Mononuclear cell (primary cell): Measurements from ENCODE around the gene TBX18. TPM values are rescaled to one million over a fixed set of nuclear protein-coding genes. Genes with fewer than 3 reads are reported as not detected.

Experiments used
- H3K27me3 ChIP-seq: 2 replicates; pipeline ENCODE4 v1.6.0; 2011; ENCODE audit warnings: low read length, control low read depth; ENCODE audit not compliant: insufficient read depth
- H3K4me1 ChIP-seq: 2 replicates; pipeline ENCODE4 v1.5.1; 2011; ENCODE audit warnings: mild to moderate bottlenecking, low read length, control low read depth; ENCODE audit not compliant: insufficient read depth
- H3K4me3 ChIP-seq: 2 replicates; pipeline ENCODE4 v1.5.1; 2011; ENCODE audit warnings: mild to moderate bottlenecking, low read length, moderate library complexity
- H3K9me3 ChIP-seq: 2 replicates; pipeline ENCODE4 v1.5.1; 2011; ENCODE audit warnings: low read depth, mild to moderate bottlenecking, control low read depth, low read length
- total RNA-seq: library from RNA; depleted of rRNA; stranded (reverse); fragments of >200 nt; gene quantifications from one replicate; pipeline ENCODE4 v1.2.3, GENCODE V29; 2012

Gene TBX18
- total RNA-seq, 1 donor = under 0.01 TPM

GRCh38 chr6:84766799-84767525 lies 2.6 kb upstream of the TBX18 start:
- peaks cover 8% of the 10 kb centered on the region for H3K4me1 ChIP-seq
- no peak overlapping the region for H3K4me3 ChIP-seq
- H3K9me3 ChIP-seq = no peaks in the 10 kb centered on the region
- H3K27me3 ChIP-seq = peaks cover 98% of the 10 kb centered on the region

DNA sequence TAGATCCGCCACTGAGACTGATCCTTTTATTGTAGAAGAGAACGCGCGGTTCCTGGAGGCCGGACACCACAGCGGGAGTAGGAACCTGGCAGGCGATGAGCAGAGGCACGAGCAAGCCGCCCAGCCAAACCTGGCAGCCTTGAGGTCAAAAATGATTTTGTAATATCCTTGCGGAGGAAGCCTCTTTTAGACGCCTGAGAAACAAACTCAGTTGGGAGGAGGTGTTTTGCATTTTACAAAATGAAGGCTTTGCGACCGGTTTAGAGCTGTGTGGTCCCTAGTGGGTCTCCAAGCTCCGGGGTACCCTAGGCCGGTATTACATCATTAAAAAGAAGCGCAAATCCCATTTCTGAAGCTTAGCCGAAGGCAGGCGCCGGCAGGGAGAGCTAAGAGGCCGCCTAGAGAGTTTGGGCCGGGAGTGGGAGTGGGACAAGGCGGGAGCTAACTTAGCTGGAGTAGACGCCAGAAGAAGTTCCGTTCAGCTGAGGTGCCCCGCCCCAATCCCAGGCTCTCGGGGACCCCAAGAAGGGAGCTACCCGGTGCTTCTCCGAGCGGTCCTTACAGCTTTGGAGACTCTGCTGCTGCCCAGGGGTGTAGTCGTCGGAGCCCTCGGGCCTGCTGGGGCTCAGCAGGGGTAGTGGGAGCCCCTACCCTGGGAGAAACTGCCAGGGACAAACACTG lies 1.9 kb upstream of the TBX18 start:
- Histone ChIP-seq H3K4me1 (peaks cover 8% of the 10 kb centered on the region), H3K27me3 (peaks cover 98% of the 10 kb centered on the region), H3K4me3 (no peak overlapping the region), H3K9me3 (no peaks in the 10 kb centered on the region)

GRCh38 chr6:84763886-84764331 lies 489 bp downstream of the TBX18 start:
- no peaks in the 10 kb centered on the region for H3K9me3 ChIP-seq
- peaks cover 8% of the 10 kb centered on the region for H3K4me1 ChIP-seq
- no peak overlapping the region for H3K4me3 ChIP-seq
- peaks cover 94% of the 10 kb centered on the region for H3K27me3 ChIP-seq

DNA sequence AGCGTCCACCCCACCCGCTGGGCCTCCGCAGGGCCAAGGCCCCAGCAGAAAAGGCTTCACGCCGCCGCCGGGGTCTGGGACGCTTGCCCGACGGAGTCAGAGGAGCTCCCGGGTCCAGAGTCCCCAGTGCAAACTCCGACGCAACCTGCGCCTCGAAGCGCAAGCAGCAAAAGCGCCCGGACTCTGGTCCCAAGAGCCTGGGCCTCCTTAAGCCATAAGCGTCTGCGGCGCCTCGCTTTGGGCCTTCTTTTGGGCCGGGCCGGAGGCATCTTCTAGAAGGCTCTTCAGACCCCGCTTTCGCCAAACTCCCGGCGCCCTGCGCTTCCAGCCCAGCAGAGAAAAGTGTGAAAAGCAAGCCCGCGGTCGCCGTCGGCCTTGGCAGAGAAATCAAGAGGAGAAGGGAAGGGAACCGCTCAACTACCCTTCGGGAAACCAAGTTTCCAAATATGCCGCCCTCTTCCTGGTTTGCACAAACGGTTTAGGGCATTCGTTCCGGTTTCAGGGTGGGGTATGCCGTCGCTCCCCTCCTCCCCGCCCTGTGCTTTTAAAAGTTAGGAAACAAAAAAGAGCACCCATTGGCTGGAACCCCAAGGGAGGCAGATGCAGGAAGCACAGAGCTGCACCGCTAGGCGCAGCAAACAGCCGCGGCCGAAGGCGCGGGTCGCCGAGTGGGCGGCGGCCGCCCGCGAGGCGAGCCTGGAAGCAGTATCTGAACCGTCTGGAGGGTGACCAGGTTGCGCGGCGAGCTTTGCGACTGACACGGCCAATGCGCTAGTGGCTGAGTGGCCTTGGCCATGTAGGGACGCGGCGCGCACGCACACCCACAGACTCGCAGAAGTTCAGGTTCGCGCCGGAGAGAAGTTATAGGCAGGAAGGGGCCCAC lies 1.2 kb downstream of the TBX18 start:
- Histone ChIP-seq H3K4me3 (no peak overlapping the region), H3K27me3 (peaks cover 88% of the 10 kb centered on the region), H3K4me1 (peaks cover 8% of the 10 kb centered on the region), H3K9me3 (no peaks in the 10 kb centered on the region)

DNA sequence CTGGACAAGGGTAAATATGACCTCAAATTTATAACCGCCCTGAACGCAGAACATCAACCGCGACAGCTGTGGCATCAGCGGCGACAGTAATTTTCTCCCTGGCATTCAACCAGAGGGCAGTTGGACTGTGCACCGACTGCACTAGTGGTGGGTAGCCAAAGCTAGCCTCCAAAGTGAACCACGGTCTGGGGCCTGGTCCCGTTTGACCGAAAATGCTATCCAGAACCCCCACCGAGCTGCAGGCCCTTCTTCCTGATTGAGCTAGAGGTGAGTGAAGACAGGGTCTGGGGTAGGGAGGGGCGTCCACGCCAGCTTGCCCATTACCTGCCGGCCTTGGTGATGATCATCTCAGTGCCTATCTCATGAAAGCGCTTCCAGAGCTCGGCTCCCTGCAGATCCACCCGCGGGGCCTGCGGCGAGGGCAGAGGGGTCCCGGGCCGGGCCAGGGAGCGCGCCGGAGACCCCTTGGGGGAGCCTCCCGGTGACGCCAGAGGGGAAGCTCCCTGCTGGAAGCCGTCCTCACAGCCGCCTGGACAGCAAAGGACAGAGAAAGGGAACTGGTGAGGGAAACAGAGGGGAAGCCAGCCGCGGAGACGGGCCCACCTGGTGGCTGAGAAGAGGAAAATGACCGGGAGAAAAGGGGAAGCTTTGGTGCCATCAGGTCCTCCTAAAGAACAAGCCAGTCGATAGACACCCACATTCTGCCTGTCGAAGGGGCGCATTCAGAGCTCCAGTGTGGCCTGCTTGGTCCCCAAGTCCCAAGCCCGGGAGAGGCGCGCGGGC lies 2.0 kb downstream of the TBX18 start:
- Histone ChIP-seq H3K27me3 (peaks cover 85% of the 10 kb centered on the region), H3K9me3 (no peaks in the 10 kb centered on the region), H3K4me3 (no peak overlapping the region), H3K4me1 (peaks cover 8% of the 10 kb centered on the region)

GRCh38 chr6:84758486-84758885 lies 5.9 kb downstream of the TBX18 start:
- Histone ChIP-seq H3K4me1 (peaks cover 4% of the 10 kb centered on the region), H3K4me3 (no peak overlapping the region), H3K9me3 (no peaks in the 10 kb centered on the region), H3K27me3 (peaks cover 57% of the 10 kb centered on the region)

DNA sequence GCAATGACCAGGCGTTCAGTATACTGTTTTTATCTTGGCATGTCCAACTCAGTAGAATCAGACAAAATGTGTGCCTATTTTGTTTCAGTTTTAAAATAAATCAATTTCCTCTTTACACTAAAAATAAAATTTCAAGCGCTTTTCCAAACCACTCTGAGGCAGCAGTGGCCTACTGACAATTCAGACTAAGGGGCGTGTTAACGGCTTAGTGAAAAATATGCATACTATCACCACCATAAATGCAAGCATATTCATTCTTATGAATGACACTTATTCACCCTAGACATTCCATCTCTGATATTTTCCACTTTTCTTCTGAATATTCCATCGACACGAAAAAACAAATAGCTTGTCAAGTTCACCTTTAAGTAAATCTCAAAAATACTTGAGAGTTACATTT lies 7.5 kb downstream of the TBX18 start:
- Histone ChIP-seq H3K4me1 (no peaks in the 10 kb centered on the region), H3K27me3 (peaks cover 41% of the 10 kb centered on the region), H3K4me3 (no peak overlapping the region), H3K9me3 (no peaks in the 10 kb centered on the region)

DNA sequence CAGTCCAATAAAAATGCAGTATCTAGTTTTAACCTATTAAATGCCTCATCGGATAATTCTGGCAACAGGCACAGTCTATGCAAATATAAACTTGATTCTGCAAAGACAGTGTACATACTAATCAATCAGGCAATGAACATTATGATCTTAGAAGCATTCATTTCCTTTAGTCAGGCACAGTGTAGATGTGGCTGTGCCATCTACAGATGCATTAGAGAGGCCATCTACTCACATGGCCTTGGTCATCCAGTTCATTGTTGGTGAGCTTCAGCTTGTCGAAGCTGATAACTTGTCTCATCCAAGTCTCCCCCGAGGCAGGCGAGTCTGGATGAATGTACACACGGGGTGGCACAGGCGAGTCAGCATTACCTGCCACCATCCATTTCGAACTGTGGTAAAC lies 7.9 kb downstream of the TBX18 start:
- Histone ChIP-seq H3K9me3 (no peaks in the 10 kb centered on the region), H3K4me3 (no peak overlapping the region), H3K27me3 (peaks cover 37% of the 10 kb centered on the region), H3K4me1 (no peaks in the 10 kb centered on the region)

DNA sequence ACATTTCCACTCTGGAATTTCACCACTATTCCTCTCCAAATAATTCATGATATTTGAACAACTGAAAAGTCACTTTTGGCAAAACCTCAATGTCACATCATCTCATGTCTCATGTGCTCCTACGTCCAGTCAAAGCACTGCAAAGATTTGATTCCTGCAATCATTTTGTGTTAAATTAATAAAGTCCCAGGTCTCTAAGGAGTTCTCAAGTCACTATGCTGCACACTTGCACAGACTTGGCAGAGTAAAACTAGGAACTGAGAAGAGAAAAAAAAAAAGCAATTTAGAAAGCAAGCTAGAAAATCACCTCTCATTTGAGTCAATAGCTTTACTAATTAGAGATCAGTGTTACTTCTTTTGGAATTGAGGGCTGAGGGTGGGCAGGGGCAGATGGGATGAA lies 11.2 kb downstream of the TBX18 start:
- Histone ChIP-seq H3K4me1 (no peaks in the 10 kb centered on the region), H3K4me3 (no peak overlapping the region), H3K27me3 (peaks cover 14% of the 10 kb centered on the region), H3K9me3 (no peaks in the 10 kb centered on the region)

DNA sequence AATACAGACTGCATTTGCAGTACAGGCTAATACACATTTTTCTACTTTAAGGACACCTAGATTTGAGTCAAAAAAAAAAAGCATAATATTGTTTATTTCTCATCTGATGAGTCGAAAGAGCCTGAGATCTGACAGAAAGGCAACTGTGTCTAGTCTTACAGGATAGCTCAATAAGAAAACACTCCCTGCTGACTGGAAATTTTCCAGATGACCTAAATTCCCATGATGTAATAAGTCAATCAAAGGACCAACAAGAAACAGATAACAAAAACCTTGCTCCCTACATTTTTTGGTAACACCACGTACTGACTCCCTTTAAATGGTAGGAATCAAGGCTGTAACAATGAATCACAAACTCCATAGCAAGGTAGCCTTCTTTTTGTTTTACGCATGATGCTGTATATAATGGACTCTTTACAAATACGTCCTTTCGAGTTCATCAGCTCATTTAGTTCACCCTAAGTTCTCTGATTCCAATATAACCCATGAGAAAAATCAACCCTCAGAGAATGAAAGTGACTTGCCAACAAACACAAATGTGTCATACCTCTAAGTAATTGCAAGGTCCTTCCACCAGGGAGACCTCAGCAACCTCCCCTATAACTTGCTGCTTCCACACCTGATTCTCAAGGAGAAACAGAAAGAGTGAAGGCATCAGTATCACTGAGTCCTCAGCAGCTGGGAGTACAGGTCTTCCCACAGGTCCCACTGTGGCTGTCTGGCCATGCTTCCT lies 12.1 kb downstream of the TBX18 start:
- no peak overlapping the region for H3K4me3 ChIP-seq
- H3K27me3 ChIP-seq = peaks cover 10% of the 10 kb centered on the region
- no peaks in the 10 kb centered on the region for H3K4me1 ChIP-seq
- H3K9me3 ChIP-seq = no peaks in the 10 kb centered on the region

DNA sequence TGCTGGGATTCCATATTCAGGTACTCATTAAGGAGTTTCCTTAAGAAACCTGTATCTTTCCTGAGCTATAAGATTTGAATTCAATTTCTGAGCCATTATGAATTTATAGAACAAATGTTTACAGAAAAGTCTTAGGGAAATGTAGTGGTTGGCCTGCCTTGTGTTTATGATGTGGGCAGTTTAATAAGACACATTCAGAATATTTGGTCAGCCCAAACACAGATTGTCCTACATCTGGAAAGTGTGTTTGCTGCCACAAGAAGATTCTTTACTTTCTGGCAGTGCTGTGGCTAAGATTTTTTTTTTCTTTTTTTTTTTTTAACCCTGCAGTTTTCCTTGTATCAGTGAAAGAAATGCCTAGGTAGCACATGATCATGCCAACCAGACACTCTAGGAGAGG lies 15.2 kb downstream of the TBX18 start:
- no peaks in the 10 kb centered on the region for H3K4me1 ChIP-seq
- H3K4me3 ChIP-seq = no peak overlapping the region
- H3K27me3 ChIP-seq = no peaks in the 10 kb centered on the region
- no peaks in the 10 kb centered on the region for H3K9me3 ChIP-seq

GRCh38 chr6:84748376-84748775 lies 16.0 kb downstream of the TBX18 start:
- Histone ChIP-seq H3K27me3 (no peaks in the 10 kb centered on the region), H3K9me3 (no peaks in the 10 kb centered on the region), H3K4me1 (no peaks in the 10 kb centered on the region), H3K4me3 (no peak overlapping the region)

DNA sequence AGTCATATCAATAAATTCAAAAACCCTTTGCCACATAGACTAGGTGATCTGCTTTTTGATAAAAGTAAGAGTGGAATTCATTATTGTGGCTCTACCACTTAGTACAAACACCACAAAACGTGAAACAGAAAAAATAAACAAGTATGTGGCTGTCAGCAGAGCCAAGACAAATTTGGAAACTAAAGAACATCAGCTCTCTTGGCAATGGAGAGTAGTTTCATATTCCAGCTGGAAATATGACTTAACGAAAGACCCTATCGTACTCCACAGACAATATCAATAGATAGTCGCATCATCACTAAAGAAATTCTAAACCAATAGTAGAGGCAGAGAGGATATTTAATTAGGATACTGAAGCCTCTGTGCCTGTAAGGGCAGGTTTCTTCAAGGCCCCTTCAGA lies 20.8 kb downstream of the TBX18 start:
- Histone ChIP-seq H3K27me3 (no peaks in the 10 kb centered on the region), H3K4me3 (no peak overlapping the region), H3K9me3 (no peaks in the 10 kb centered on the region), H3K4me1 (no peaks in the 10 kb centered on the region)

DNA sequence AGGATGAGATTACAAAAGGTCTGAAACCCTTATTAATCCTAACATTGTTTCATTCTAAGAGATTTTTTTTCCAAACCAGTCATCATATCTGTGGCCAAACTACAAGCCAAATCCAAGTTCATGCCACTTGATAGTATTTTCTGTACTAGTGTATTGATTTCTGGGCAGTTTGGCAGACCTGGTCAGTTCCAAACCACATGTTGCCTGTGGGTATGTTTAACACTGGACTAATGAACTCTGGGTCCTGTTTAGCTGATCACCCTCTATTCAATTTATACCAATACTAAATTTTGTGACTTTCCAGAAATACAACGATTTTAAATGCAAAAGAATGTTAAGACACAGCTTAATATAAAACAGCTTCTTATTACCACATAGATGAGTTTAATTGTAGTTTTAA lies 24.0 kb downstream of the TBX18 start:
- no peaks in the 10 kb centered on the region for H3K9me3 ChIP-seq
- H3K4me1 ChIP-seq = no peaks in the 10 kb centered on the region
- H3K27me3 ChIP-seq = no peaks in the 10 kb centered on the region
- no peak overlapping the region for H3K4me3 ChIP-seq
